ENCODE data around the gene SLX9. TPM values are rescaled to one million over a fixed set of nuclear protein-coding genes. Genes with fewer than 3 reads are reported as not detected.

SLX9 gene
- total RNA-seq, 5 donors from 2014 or later (not counting 1 experiment from before 2014, with no cell fraction given), result 16.7 to 32.2 (median 26.7) TPM

DNA sequence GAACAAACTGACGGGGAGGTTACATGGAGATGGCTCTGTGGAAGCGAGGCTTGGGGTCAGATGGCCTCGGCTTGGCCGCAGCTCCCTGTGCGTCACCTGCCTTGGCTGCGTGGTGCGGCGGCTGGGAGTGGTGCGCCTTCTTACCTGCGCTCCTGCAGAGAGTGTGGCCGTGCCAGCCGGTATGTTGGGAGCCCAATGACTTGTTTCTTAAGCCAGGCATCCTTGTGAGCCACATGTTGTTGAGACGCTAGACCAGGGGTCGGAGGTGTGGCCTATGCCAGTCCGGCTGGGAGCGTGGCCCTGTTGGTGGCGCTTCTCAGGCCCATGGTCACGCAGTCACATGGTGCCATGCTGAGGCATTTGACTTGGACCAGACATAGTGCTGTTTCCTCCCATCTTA is 10.5 kb downstream of the SLX9 start:
- POLR2A ChIA-PET, result interaction anchor here in 1 of 2 donors (0.7 kb wide), 1 partner anchor 331 kb away, joined by 5 read pairs; no protein-coding TSS in a partner anchor
- H3K27me3 Mint-ChIP-seq, result no peaks in the 10 kb centered on the region
- ATAC-seq (replicated peaks in 1 of 4), result no peak

DNA sequence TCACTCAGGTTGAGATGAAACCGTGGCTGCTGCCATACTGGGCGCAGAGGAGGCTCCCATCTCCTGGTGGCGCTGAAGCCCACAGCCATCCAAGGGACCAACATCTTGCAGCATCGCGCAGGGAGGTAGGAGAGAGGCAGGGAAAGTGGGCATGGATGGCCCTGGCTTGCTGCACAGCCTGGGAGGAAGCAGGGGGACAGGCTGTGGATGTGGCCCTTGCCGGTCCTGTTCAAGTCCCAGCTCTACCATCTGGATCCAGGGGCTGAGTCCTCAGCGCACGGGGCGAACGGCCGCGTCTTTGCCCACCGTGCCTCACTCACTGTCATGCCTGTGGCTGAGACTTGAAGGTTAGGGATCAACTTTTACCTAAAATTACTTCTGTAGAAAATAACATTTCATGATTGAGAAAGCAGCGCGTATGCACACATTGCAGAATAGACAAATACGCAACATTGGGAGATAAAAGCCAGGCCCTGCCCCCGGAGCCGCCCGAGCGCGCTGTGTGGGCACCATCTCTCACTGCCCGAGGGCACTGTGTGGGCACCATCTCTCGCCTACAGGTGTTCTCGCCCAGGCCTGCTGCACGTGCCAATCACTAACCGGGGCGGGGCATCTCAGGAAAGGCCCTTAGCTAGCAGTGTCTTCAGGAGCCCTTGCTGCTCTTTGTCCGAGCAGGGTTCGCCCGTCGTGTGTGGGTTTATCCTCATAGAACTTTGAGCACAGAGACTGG is 11.5 kb downstream of the SLX9 start:
- 93% methylated on average over 16 of the region's 31 CpGs for WGBS (ENCODE audit: insufficient coverage)
- H3K36me3 Mint-ChIP-seq, result peaks cover 23% of the 10 kb centered on the region

More for the DNA sequence above, 10.5 kb downstream of the SLX9 start:
- Histone ChIP-seq H3K9me3 (no peaks in the 10 kb centered on the region), H3K4me3 (ENCODE audit: control insufficient read depth in 1 of 2, extremely low read depth in 1 of 2, low read length in 1 of 2) (no peak overlapping the region), H3K27ac (ENCODE audit: low read length) (no peak overlapping the region), H3K36me3 (ENCODE audit: control insufficient read depth in 2 of 2, extremely low read depth in 1 of 2, insufficient read depth in 1 of 2, low read length in 1 of 2) (peaks cover 6 to 25% of the 10 kb centered on the region in 2 donors), H3K27me3 (replicated peaks in 1 of 2; ENCODE audit: control insufficient read depth in 2 of 2, extremely low read depth in 1 of 2, insufficient read depth in 2 of 2, low read length in 1 of 2) (no peaks in the 10 kb centered on the region), H3K4me1 (ENCODE audit: control insufficient read depth in 1 of 2, extremely low read depth in 1 of 2, insufficient read depth in 2 of 2, low read length in 2 of 2) (peaks cover 0 to 18% of the 10 kb centered on the region in 2 experiments)
- peaks cover 19% of the 10 kb centered on the region for H3K36me3 Mint-ChIP-seq
- H3K4me1 Mint-ChIP-seq, result peaks cover 6 to 17% (median 9%) of the 10 kb centered on the region in 3 donors
- H3K4me3 Mint-ChIP-seq, result no peak overlapping the region
- H3K9me3 Mint-ChIP-seq, result no peaks in the 10 kb centered on the region
- no peak for DNase-seq
- H3K27ac Mint-ChIP-seq, result no peak overlapping the region
- CTCF ChIA-PET, result interaction anchor here (0.6 to 3.0 kb wide), 24 partner anchors 14 to 1009 kb away, joined by 3 to 57 read pairs (median 4); no protein-coding TSS in a partner anchor
- 94% methylated on average over 18 of the region's 18 CpGs for WGBS (ENCODE audit: insufficient coverage)

DNA sequence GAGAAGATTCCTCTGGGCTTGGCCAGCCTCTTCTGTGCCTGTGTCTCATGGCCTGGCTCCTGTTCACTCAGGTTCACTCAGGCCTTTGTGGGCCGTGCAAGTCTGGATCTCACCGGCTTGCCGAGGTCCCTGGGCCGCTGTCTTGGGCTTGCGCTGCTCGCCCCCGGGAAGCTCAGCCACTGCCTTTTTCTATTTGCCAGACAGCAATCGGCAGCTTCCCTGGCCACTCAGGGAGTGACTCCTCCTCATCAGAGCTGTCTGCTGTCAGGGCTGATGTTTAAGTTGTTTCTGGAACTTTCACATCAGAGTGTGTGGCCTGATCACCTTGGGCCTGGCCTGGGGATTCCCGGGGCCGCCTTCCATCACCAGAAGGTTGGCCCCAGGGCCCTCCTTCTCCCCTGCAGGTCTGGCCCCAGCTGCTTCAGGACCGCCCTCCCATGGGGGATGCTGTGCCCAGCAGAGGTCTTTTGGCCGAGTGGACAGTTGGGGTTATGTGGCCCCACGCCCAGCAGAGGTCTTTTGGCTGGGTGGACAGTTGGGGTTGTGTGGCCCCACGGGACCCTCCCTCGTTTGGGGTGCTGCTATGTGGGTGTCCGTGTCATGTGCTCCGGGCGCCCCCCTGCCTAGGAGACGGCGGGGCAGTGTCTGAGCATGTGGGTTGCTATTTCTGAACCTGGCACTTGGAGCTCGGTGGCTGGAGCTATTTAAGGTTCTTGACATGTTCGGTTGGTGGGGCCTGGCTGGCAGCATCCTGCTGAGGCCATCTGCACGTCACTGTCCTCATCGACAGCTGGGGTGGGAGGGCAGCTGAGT is 12.5 kb downstream of the SLX9 start:
- DNase-seq, result no peak
- CTCF ChIA-PET, result interaction anchor here in 1 of 2 donors (0.6 kb wide), 1 partner anchor 184 kb away, joined by 4 read pairs; no protein-coding TSS in a partner anchor
- Mint-ChIP-seq H3K4me1 (peaks cover 11 to 14% (median 11%) of the 10 kb centered on the region in 3 donors), H3K27ac (no peak overlapping the region), H3K27me3 (no peaks in the 10 kb centered on the region), H3K36me3 (peaks cover 21% of the 10 kb centered on the region), H3K9me3 (no peaks in the 10 kb centered on the region), H3K4me3 (no peak overlapping the region)
- Histone ChIP-seq H3K4me1 (ENCODE audit: control insufficient read depth in 1 of 2, extremely low read depth in 1 of 2, insufficient read depth in 2 of 2, low read length in 2 of 2) (peaks cover 0 to 16% of the 10 kb centered on the region in 2 experiments), H3K9me3 (no peaks in the 10 kb centered on the region), H3K27me3 (replicated peaks in 1 of 2; ENCODE audit: control insufficient read depth in 2 of 2, extremely low read depth in 1 of 2, insufficient read depth in 2 of 2, low read length in 1 of 2) (no peaks in the 10 kb centered on the region), H3K4me3 (ENCODE audit: control insufficient read depth in 1 of 2, extremely low read depth in 1 of 2, low read length in 1 of 2) (no peak overlapping the region), H3K36me3 (ENCODE audit: control insufficient read depth in 2 of 2, extremely low read depth in 1 of 2, insufficient read depth in 1 of 2, low read length in 1 of 2) (peaks cover 12 to 23% of the 10 kb centered on the region in 2 donors), H3K27ac (ENCODE audit: low read length) (no peak overlapping the region)
- 90% methylated on average over 23 of the region's 24 CpGs for WGBS (ENCODE audit: insufficient coverage)
- POLR2A ChIA-PET, result no interaction called here
- no peak for ATAC-seq (replicated peaks in 1 of 4)

More for the DNA sequence above, 11.5 kb downstream of the SLX9 start:
- H3K4me3 ChIP-seq (ENCODE audit: control insufficient read depth in 1 of 2, extremely low read depth in 1 of 2, low read length in 1 of 2), result no peak overlapping the region
- Mint-ChIP-seq H3K4me1 (peaks cover 11 to 14% (median 11%) of the 10 kb centered on the region in 3 donors), H3K4me3 (no peak overlapping the region), H3K27me3 (no peaks in the 10 kb centered on the region), H3K27ac (no peak overlapping the region), H3K9me3 (no peaks in the 10 kb centered on the region)
- no peak for ATAC-seq (replicated peaks in 1 of 4)
- no peaks in the 10 kb centered on the region for H3K9me3 ChIP-seq
- ChIA-PET CTCF (interaction anchor here in 1 of 2 donors (0.6 to 3.0 kb wide), 2 partner anchors 11 to 187 kb away, joined by 3 to 57 read pairs; no protein-coding TSS in a partner anchor), POLR2A (no interaction called here)
- peaks cover 0 to 16% of the 10 kb centered on the region in 2 experiments for H3K4me1 ChIP-seq (ENCODE audit: control insufficient read depth in 1 of 2, extremely low read depth in 1 of 2, insufficient read depth in 2 of 2, low read length in 2 of 2)
- no peak for DNase-seq
- no peak overlapping the region for H3K27ac ChIP-seq (ENCODE audit: low read length)
- no peaks in the 10 kb centered on the region for H3K27me3 ChIP-seq (replicated peaks in 1 of 2; ENCODE audit: control insufficient read depth in 2 of 2, extremely low read depth in 1 of 2, insufficient read depth in 2 of 2, low read length in 1 of 2)
- peaks cover 10 to 18% of the 10 kb centered on the region in 2 donors for H3K36me3 ChIP-seq (ENCODE audit: control insufficient read depth in 2 of 2, extremely low read depth in 1 of 2, insufficient read depth in 1 of 2, low read length in 1 of 2)

DNA sequence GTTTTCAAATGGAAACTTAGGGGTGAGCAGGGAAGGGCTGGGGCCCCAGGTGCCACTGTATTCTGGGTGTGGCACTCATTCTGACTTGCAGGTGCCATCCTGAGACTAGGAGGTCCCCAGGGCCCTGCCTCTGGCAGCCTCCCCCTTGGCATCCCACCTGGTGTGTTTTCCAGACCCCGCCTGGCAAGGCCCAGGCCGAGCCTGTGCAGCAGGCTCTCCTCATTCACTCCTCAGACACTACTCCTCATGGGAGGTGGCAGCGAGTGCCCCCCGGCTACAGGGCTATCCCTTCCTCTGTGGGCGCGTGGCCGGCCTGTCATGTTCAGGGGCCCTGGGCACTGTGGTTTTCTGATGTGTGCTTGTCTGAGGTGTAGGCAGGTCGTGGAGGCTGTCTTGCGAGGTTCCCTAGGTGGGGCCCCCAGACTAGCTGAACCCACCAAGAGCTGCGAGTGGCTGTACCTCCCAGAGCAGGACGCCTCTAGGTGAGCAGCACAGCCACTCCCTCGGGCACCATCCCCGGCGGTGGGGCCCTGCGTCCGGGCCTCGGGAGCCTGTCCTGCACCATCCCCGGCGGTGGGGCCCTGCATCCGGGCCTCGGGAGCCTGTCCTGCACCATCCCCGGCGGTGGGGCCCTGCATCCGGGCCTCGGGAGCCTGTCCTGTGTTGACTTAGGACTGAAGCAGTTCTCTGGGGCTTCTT is 13.2 kb downstream of the SLX9 start:
- DNase-seq (no peak), ATAC-seq (replicated peaks in 1 of 4) (no peak)
- Mint-ChIP-seq H3K4me1 (peaks cover 11 to 15% (median 11%) of the 10 kb centered on the region in 3 donors), H3K27ac (no peak overlapping the region), H3K4me3 (no peak overlapping the region), H3K36me3 (peaks cover 25% of the 10 kb centered on the region), H3K27me3 (no peaks in the 10 kb centered on the region), H3K9me3 (no peaks in the 10 kb centered on the region)
- POLR2A ChIA-PET, result no interaction called here
- Histone ChIP-seq H3K9me3 (no peaks in the 10 kb centered on the region), H3K4me3 (ENCODE audit: control insufficient read depth in 1 of 2, extremely low read depth in 1 of 2, low read length in 1 of 2) (no peak overlapping the region), H3K27me3 (replicated peaks in 1 of 2; ENCODE audit: control insufficient read depth in 2 of 2, extremely low read depth in 1 of 2, insufficient read depth in 2 of 2, low read length in 1 of 2) (no peaks in the 10 kb centered on the region), H3K4me1 (ENCODE audit: control insufficient read depth in 1 of 2, extremely low read depth in 1 of 2, insufficient read depth in 2 of 2, low read length in 2 of 2) (peaks cover 0 to 16% of the 10 kb centered on the region in 2 experiments), H3K27ac (ENCODE audit: low read length) (no peak overlapping the region), H3K36me3 (ENCODE audit: control insufficient read depth in 2 of 2, extremely low read depth in 1 of 2, insufficient read depth in 1 of 2, low read length in 1 of 2) (peaks cover 17 to 28% of the 10 kb centered on the region in 2 donors)
- CTCF ChIA-PET, result no interaction called here
- 92% methylated on average over 16 of the region's 25 CpGs for WGBS (ENCODE audit: insufficient coverage)

DNA sequence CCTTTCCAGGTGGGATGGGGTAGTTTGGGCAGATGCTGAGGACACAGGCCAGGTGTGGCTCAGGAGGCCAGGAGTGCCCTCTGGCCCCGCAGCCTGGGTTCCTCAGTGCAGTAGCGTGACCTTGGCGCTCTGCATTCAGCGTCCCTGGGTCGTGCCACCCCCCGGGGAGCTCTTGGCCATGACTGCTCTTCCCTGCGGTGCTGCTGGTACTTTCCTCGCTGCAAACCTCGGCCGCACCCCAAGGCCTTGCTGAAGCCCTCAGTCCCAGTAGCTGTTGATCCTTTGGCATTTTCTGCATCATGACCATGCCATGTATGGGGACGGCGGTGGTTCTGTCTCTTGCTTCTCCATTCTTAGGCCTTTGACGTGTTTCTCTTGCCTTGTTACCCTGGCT is 13.8 kb downstream of the SLX9 start:
- Histone ChIP-seq H3K27ac (ENCODE audit: low read length) (no peak overlapping the region), H3K9me3 (no peaks in the 10 kb centered on the region), H3K4me1 (ENCODE audit: control insufficient read depth in 1 of 2, extremely low read depth in 1 of 2, insufficient read depth in 2 of 2, low read length in 2 of 2) (peaks cover 0 to 16% of the 10 kb centered on the region in 2 experiments), H3K27me3 (replicated peaks in 1 of 2; ENCODE audit: control insufficient read depth in 2 of 2, extremely low read depth in 1 of 2, insufficient read depth in 2 of 2, low read length in 1 of 2) (no peaks in the 10 kb centered on the region), H3K36me3 (ENCODE audit: control insufficient read depth in 2 of 2, extremely low read depth in 1 of 2, insufficient read depth in 1 of 2, low read length in 1 of 2) (peaks cover 18 to 33% of the 10 kb centered on the region in 2 donors), H3K4me3 (ENCODE audit: control insufficient read depth in 1 of 2, extremely low read depth in 1 of 2, low read length in 1 of 2) (no peak overlapping the region)
- no peak for DNase-seq
- H3K4me3 Mint-ChIP-seq, result no peak overlapping the region
- ATAC-seq (replicated peaks in 1 of 4), result no peak
- peaks cover 11 to 15% (median 12%) of the 10 kb centered on the region in 3 donors for H3K4me1 Mint-ChIP-seq
- H3K9me3 Mint-ChIP-seq, result no peaks in the 10 kb centered on the region
- no peak overlapping the region for H3K27ac Mint-ChIP-seq
- no peaks in the 10 kb centered on the region for H3K27me3 Mint-ChIP-seq
- POLR2A ChIA-PET, result no interaction called here
- peaks cover 25% of the 10 kb centered on the region for H3K36me3 Mint-ChIP-seq
- 97% methylated on average over 13 of the region's 13 CpGs for WGBS (ENCODE audit: insufficient coverage)
- CTCF ChIA-PET, result no interaction called here

DNA sequence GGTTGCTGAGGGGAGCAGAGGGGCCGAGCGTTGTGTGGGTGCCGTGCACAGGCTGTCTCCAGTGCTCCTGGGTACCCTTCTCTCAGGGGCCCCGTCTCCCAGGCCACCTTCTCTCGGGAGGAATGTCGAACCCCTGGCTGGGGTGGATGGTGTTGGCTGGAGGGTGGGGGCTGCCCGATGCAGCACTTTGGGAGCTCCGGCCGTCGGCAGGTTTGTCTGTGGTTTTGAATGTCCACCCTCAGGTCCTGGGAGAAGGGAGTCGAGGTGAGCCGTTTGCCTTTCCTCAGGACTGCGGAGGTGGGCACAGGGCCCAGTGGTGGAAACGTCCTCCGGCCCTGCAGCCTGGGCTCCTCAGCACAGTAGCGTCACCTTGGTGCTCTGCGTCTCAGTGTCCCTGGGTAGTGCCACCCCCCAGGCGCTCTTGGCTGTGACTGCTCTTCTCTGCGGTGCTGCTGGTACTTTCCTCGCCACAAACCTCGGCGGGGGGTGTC is 14.5 kb downstream of the SLX9 start:
- POLR2A ChIA-PET, result no interaction called here
- H3K4me3 Mint-ChIP-seq, result no peak overlapping the region

More for the DNA sequence above, 14.5 kb downstream of the SLX9 start:
- no peaks in the 10 kb centered on the region for H3K27me3 ChIP-seq (replicated peaks in 1 of 2; ENCODE audit: control insufficient read depth in 2 of 2, extremely low read depth in 1 of 2, insufficient read depth in 2 of 2, low read length in 1 of 2)
- no peak for ATAC-seq (replicated peaks in 1 of 4)
- H3K27ac ChIP-seq (ENCODE audit: low read length), result no peak overlapping the region
- CTCF ChIA-PET, result no interaction called here
- 96% methylated on average over 15 of the region's 22 CpGs for WGBS (ENCODE audit: insufficient coverage)
- H3K36me3 ChIP-seq (ENCODE audit: control insufficient read depth in 2 of 2, extremely low read depth in 1 of 2, insufficient read depth in 1 of 2, low read length in 1 of 2), result peaks cover 18 to 37% of the 10 kb centered on the region in 2 donors
- H3K27me3 Mint-ChIP-seq, result no peaks in the 10 kb centered on the region
- H3K4me1 ChIP-seq (ENCODE audit: control insufficient read depth in 1 of 2, extremely low read depth in 1 of 2, insufficient read depth in 2 of 2, low read length in 2 of 2), result peaks cover 0 to 14% of the 10 kb centered on the region in 2 experiments
- H3K9me3 ChIP-seq, result no peaks in the 10 kb centered on the region
- H3K4me3 ChIP-seq (ENCODE audit: control insufficient read depth in 1 of 2, extremely low read depth in 1 of 2, low read length in 1 of 2), result no peak overlapping the region
- peaks cover 30% of the 10 kb centered on the region for H3K36me3 Mint-ChIP-seq
- no peak overlapping the region for H3K27ac Mint-ChIP-seq
- no peaks in the 10 kb centered on the region for H3K9me3 Mint-ChIP-seq
- no peak for DNase-seq
- H3K4me1 Mint-ChIP-seq, result peaks cover 11 to 17% (median 14%) of the 10 kb centered on the region in 3 donors
